Muscle of leg (tissue), 11 donors: ENCODE measurements around the gene PHF14. TPM values are rescaled to one million over a fixed set of nuclear protein-coding genes. Genes with fewer than 3 reads are reported as not detected.
"Not testable (repeated sequence)": the region's sequence is repeated elsewhere in the genome, so short reads cannot be mapped to it uniquely, and the experiment has no call there.

Experiments
- DNase-seq: peaks from one replicate; pipeline ENCODE4 v3.0.0; 2013
- H3K27ac ChIP-seq: one replicate; pipeline ENCODE4 v1.5.1; 2013; ENCODE audit warnings: mild to moderate bottlenecking, low read length, control low read depth
- H3K27me3 ChIP-seq: one replicate; pipeline ENCODE4 v1.6.1; 2013; ENCODE audit warnings: low read length; ENCODE audit not compliant: control insufficient read depth, insufficient read depth
- H3K36me3 ChIP-seq: one replicate; pipeline ENCODE4 v1.6.1; 2013; ENCODE audit warnings: low read length; ENCODE audit not compliant: control insufficient read depth, insufficient read depth
- H3K4me1 ChIP-seq: one replicate; pipeline ENCODE4 v1.6.1; 2013; ENCODE audit warnings: low read length; ENCODE audit not compliant: control insufficient read depth, insufficient read depth
- H3K4me3 ChIP-seq: one replicate; pipeline ENCODE4 v1.5.1; 2013; ENCODE audit warnings: low read length, control low read depth
- H3K9me3 ChIP-seq: replicated peaks from 2 replicates; pipeline ENCODE4 v1.6.1; 2013; ENCODE audit warnings: low read depth, low read length; ENCODE audit not compliant: control insufficient read depth
- WGBS: methylation state at CpG from one replicate; pipeline ENCODE4 v1.1.5; 2013; ENCODE audit warnings: missing lambda C conversion rate; ENCODE audit not compliant: insufficient coverage; 5-methylcytosine and 5-hydroxymethylcytosine counted together
- polyA plus RNA-seq, 8 donors: library from polyadenylated mRNA; unstranded; fragments of 120-200 nt; gene quantifications; one replicate each; pipeline versions ENCODE4 v1.2.1 to v1.2.3, GENCODE V29; 2013; ENCODE audit warnings: inconsistent platforms in 1 of 8, low replicate concordance in 1 of 8; ENCODE audit not compliant: insufficient read length in 8 of 8, insufficient read depth in 1 of 8
- total RNA-seq: library from RNA; stranded (reverse); fragments of 120-200 nt; gene quantifications from one replicate; pipeline ENCODE4 v1.2.4, GENCODE V29; 2013

PHF14 gene
- total and polyA plus RNA-seq, 9 donors = 30.8 to 47.7 (median 34.7) TPM

DNA sequence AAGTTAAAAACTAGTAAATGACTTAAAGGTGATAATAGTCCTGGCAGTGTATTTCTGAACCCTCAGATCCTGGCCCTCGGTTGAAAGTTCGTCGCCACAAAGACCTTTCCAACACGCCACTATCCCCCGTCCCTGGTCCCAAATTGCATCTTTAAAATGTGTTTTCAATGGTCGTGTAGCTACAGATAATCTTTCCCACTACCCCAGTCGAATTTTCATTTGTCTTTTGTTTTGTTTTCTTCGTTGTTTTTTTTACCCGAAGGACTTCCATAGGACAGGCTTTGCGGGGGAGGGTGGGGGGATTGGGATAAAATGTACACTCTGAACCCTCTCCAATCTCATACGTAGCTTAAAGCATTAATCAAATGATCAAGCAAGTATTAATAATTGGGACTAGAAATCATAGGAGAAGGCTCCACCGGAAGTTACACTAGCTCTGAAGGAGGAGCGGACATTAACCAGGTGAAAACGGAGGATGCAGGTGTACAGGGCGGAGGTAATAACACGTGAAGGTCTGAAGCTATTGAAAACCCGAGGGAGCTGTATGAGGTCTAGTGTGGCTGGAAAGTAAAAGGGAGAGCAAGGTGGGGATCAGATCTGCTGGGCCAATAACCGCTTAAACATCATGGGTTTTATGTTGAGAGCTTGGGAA, 32.8 kb upstream of the PHF14 start:
- peaks cover 8% of the 10 kb centered on the region for H3K4me1 ChIP-seq
- WGBS = 48% methylated on average over 7 of the region's 18 CpGs
- H3K9me3 ChIP-seq = no peaks in the 10 kb centered on the region
- DNase-seq = no peak
- no peaks in the 10 kb centered on the region for H3K27me3 ChIP-seq
- peak overlapping the region; percentile 76 for H3K27ac ChIP-seq
- peak overlapping the region; percentile 83 for H3K4me3 ChIP-seq
- peaks cover 9% of the 10 kb centered on the region for H3K36me3 ChIP-seq

GRCh38 chr7:10950494-10950893, 23.2 kb upstream of the PHF14 start:
- Histone ChIP-seq H3K4me3 (no peak overlapping the region), H3K27me3 (no peaks in the 10 kb centered on the region), H3K36me3 (no peaks in the 10 kb centered on the region), H3K4me1 (no peaks in the 10 kb centered on the region), H3K9me3 (no peaks in the 10 kb centered on the region), H3K27ac (no peak overlapping the region)
- 50% methylated on average over 1 of the region's 2 CpGs for WGBS
- no peak for DNase-seq

- not testable (repeated sequence) for H3K27me3 ChIP-seq
Observed at GRCh38 chr7:10950974-10951578, 22.6 kb upstream of the PHF14 start.

GRCh38 chr7:10952588-10952987, 21.1 kb upstream of the PHF14 start:
- DNase-seq = no peak
- no peaks in the 10 kb centered on the region for H3K9me3 ChIP-seq
- no peak overlapping the region for H3K4me3 ChIP-seq
- H3K4me1 ChIP-seq = no peaks in the 10 kb centered on the region
- no peak overlapping the region for H3K27ac ChIP-seq
- H3K27me3 ChIP-seq = no peaks in the 10 kb centered on the region
- no peaks in the 10 kb centered on the region for H3K36me3 ChIP-seq

More at GRCh38 chr7:10950974-10951578, 22.6 kb upstream of the PHF14 start:
- DNase-seq, H3K27ac ChIP-seq, H3K9me3 ChIP-seq, H3K4me3 ChIP-seq, H3K4me1 ChIP-seq, H3K36me3 ChIP-seq: not testable (repeated sequence)
- WGBS = no CpG with 5 or more reads among the region's 4 CpGs

GRCh38 chr7:10953078-10953750, 20.5 kb upstream of the PHF14 start:
- not testable (repeated sequence) for H3K4me3 ChIP-seq, H3K27me3 ChIP-seq, H3K27ac ChIP-seq, H3K36me3 ChIP-seq, DNase-seq, H3K9me3 ChIP-seq, H3K4me1 ChIP-seq
- WGBS = 60% methylated on average over 1 of the region's 4 CpGs

DNA sequence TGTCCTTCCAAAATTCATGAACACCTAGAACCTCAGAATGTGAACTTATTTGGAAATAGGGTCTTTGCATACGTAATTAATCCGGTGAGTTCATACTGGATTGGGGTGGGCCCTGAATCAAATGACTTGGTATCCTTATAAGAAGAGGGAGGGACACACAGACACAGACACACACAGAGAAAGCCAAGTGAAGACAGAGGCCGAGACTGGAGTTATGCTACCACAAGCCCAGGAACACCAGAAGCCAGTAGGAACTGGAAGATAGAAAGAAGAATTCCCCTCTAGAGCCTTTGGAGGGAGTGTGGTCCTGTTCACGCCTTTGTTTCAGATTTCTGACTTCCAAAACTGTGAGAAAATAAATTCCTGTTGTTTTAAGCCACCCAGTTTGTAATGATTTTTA, 17.1 kb upstream of the PHF14 start:
- H3K4me3 ChIP-seq = no peak overlapping the region
- peaks cover 2% of the 10 kb centered on the region for H3K9me3 ChIP-seq
- H3K36me3 ChIP-seq = no peaks in the 10 kb centered on the region
- DNase-seq = no peak
- no peaks in the 10 kb centered on the region for H3K27me3 ChIP-seq
- no CpG with 5 or more reads among the region's 4 CpGs for WGBS
- H3K4me1 ChIP-seq = no peaks in the 10 kb centered on the region
- H3K27ac ChIP-seq = no peak overlapping the region

DNA sequence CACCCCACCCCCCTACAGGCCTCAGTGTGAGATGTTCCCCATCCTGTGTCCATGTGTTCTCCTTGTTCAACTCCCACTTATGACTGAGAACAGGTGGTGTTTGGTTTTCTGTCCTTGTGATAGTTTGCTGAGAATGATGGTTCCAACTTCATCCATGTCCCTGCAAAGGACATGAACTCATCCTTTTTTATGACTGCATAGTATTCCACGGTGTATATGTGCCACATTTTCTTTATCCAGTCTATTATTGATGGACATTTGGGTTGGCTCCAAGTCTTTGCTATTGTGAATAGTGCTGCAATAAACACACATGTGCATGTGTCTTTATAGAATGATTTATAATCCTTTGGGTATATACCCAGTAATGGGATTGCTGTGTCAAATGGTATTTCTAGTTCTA, 13.4 kb upstream of the PHF14 start:
- not testable (repeated sequence) for H3K27me3 ChIP-seq, H3K4me3 ChIP-seq, H3K4me1 ChIP-seq, DNase-seq, H3K27ac ChIP-seq, H3K9me3 ChIP-seq, H3K36me3 ChIP-seq
- WGBS = no CpG with 5 or more reads among the region's 1 CpG

DNA sequence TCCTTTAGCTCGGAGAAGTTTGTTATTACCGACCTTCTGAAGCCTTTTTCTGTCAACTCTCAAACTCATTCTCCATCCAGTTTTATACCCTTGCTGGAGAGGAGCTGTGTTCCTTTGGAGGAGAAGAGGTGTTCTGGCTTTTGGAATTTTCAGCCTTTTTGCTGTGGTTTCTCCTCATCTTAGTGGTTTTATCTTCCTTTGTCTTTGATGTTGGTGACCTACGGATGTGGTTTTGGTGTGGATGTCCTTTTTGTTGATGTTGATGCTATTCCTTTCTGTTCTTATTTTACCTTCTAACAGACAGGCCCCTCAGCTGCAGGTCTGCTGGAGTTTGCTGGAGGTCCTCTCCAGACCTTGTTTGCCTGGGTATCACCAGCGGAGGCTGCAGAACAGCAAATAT, 8.7 kb upstream of the PHF14 start:
- not testable (repeated sequence) for DNase-seq, H3K4me1 ChIP-seq, H3K4me3 ChIP-seq, H3K36me3 ChIP-seq, H3K27ac ChIP-seq, H3K27me3 ChIP-seq, H3K9me3 ChIP-seq
- 100% methylated on average over 3 of the region's 4 CpGs for WGBS

- no peaks in the 10 kb centered on the region for H3K9me3 ChIP-seq
- no peak overlapping the region for H3K4me3 ChIP-seq
- no peaks in the 10 kb centered on the region for H3K27me3 ChIP-seq
- no peak overlapping the region for H3K27ac ChIP-seq
- H3K4me1 ChIP-seq = peaks cover 5% of the 10 kb centered on the region
- no peaks in the 10 kb centered on the region for H3K36me3 ChIP-seq
- 100% methylated on average over 1 of the region's 5 CpGs for WGBS
- DNase-seq = no peak
Observed at GRCh38 chr7:10972174-10972573, 1.5 kb upstream of the PHF14 start.

DNA sequence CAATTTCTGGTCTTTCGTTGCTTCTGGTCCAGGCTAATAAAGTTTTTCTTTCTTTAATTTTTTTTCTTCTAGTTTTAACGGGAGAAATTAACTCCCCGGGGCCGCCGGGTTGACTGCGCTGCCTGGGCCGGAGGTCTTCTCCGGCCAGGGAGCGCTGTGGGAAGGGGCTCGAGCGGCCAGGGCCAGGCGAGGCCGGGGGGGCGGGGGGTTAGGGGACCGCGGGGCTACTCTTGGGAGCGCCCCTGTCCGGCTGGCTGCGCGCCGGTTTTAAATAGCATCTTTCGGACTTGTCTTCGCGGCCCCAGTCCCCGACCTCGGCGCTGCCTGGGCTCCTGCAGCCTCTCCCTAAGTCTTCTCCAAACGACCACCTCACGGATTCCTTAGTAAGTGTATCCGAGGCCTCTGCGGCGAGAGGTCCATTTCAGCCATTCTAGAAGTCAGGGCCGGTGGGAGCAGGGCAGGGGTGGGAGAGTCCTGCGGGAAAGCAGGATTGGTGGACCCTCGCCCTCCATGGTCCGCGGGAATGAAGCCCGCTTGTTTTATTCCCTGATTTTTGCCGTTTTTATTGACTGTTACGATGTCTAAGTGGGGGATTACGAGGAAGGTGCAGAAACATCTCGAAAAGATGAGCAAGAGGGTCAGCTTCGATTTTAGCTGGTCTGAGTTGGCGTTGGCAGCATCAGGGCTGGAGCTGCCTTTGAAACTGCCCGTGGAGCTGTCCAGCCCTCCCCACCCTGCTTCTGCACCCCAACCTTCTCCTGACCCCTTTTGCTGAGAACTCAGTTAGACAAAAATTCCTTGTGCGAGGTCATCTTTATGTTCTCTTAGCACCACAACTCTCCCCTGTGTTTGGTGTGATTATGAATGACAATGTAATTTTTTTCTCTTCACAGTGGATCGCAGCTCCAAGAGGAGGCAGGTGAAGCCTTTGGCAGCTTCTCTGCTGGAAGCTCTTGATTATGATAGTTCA, 555 bp downstream of the PHF14 start:
- Histone ChIP-seq H3K4me3 (peak overlapping the region; percentile 60), H3K36me3 (peaks cover 3% of the 10 kb centered on the region), H3K9me3 (no peaks in the 10 kb centered on the region), H3K27ac (peak overlapping the region; percentile 84), H3K27me3 (no peaks in the 10 kb centered on the region), H3K4me1 (peaks cover 5% of the 10 kb centered on the region)
- under 1% methylated on average over 39 of the region's 47 CpGs for WGBS
- DNase-seq = peak; percentile 50
